Measurements from ENCODE around the gene MTA1.

MTA1 gene

DNA sequence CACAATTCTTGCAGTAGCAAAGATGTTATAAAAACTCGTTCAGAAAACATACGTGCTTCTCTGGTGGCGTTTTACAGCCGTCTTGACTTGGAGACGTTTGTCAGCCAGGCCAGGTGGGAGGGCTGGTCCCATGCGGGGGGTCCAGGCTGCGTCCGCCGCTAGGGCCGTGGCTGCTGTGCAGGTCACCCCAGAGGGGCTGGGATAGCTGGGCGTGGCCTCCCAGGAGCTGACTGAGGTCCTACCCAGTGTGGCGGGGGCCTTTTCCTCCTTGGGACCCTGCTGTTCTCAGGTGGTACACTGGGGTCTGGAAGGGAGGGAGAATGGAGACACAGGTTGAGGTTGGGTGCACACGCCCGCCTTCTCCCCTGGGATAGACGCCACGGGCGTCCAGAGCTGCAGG is 25.2 kb downstream of the MTA1 start:
- TF ChIP-seq, protein P1, sequence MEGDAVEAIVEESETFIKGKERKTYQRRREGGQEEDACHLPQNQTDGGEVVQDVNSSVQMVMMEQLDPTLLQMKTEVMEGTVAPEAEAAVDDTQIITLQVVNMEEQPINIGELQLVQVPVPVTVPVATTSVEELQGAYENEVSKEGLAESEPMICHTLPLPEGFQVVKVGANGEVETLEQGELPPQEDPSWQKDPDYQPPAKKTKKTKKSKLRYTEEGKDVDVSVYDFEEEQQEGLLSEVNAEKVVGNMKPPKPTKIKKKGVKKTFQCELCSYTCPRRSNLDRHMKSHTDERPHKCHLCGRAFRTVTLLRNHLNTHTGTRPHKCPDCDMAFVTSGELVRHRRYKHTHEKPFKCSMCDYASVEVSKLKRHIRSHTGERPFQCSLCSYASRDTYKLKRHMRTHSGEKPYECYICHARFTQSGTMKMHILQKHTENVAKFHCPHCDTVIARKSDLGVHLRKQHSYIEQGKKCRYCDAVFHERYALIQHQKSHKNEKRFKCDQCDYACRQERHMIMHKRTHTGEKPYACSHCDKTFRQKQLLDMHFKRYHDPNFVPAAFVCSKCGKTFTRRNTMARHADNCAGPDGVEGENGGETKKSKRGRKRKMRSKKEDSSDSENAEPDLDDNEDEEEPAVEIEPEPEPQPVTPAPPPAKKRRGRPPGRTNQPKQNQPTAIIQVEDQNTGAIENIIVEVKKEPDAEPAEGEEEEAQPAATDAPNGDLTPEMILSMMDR (IDR thresholded peaks at IDR 0.05; ENCODE audit: low read length), result no peak
- TF ChIP-seq EZH2phosphoT487 (IDR thresholded peaks at IDR 0.05; ENCODE audit: low read length) (no peak), EZH2 (optimal IDR thresholded peaks at IDR 0.05; ENCODE audit: low read depth, low read length) (no peak)
- Histone ChIP-seq H3K27ac (ENCODE audit: low read length) (no peak overlapping the region), H3K79me2 (ENCODE audit: low read length) (no peaks in the 10 kb centered on the region), H3K27me3 (replicated peaks; ENCODE audit: insufficient read depth, low read length) (no peaks in the 10 kb centered on the region), H3K4me3 (ENCODE audit: low read length) (no peak overlapping the region), H3K4me1 (ENCODE audit: low read length) (no peaks in the 10 kb centered on the region), H3K4me2 (ENCODE audit: low read depth, low read length) (no peak overlapping the region), H4K20me1 (ENCODE audit: insufficient read depth, low read length) (no peaks in the 10 kb centered on the region), H3K9ac (ENCODE audit: low read length) (no peak overlapping the region), H3K9me3 (replicated peaks; ENCODE audit: insufficient read depth, low read length) (no peaks in the 10 kb centered on the region), H3K36me3 (replicated peaks; ENCODE audit: insufficient read depth, low read length) (no peaks in the 10 kb centered on the region), H2AFZ (ENCODE audit: low read length) (no peak overlapping the region), H3F3A (ENCODE audit: insufficient read depth, low read length) (no peaks in the 10 kb centered on the region), H3K9me2 (replicated peaks; ENCODE audit: insufficient read depth, low read length) (no peaks in the 10 kb centered on the region)
- no peak for DNase-seq

DNA sequence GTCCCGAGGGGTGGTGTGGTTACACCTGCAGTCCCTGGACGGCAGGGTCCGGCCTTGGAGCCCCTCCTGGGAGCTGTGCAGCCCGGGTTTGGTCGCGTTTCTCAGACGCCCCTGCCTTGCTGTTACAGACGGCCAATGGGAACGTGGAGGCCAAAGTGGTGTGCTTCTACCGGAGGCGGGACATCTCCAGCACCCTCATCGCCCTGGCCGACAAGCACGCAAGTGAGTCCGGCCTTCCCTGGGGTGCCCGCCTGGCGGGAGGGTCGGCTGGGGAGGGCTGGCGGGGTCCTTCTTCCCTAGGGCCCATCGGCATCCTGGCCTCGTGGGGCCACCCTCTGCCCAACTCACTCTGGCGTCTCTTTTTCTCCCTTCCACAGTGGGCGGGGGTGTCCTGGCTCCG is 25.7 kb downstream of the MTA1 start:
- no peak for DNase-seq
- Histone ChIP-seq H2AFZ (ENCODE audit: low read length) (no peak overlapping the region), H4K20me1 (ENCODE audit: insufficient read depth, low read length) (no peaks in the 10 kb centered on the region), H3K9me2 (replicated peaks; ENCODE audit: insufficient read depth, low read length) (no peaks in the 10 kb centered on the region), H3K27ac (ENCODE audit: low read length) (no peak overlapping the region), H3K27me3 (replicated peaks; ENCODE audit: insufficient read depth, low read length) (no peaks in the 10 kb centered on the region), H3K4me2 (ENCODE audit: low read depth, low read length) (no peak overlapping the region), H3F3A (ENCODE audit: insufficient read depth, low read length) (no peaks in the 10 kb centered on the region), H3K9ac (ENCODE audit: low read length) (no peak overlapping the region), H3K36me3 (replicated peaks; ENCODE audit: insufficient read depth, low read length) (no peaks in the 10 kb centered on the region), H3K79me2 (ENCODE audit: low read length) (no peaks in the 10 kb centered on the region), H3K4me3 (ENCODE audit: low read length) (no peak overlapping the region), H3K4me1 (ENCODE audit: low read length) (no peaks in the 10 kb centered on the region), H3K9me3 (replicated peaks; ENCODE audit: insufficient read depth, low read length) (no peaks in the 10 kb centered on the region)
- TF ChIP-seq, protein P1 (IDR thresholded peaks at IDR 0.05; ENCODE audit: low read length), result no peak
- TF ChIP-seq EZH2 (optimal IDR thresholded peaks at IDR 0.05; ENCODE audit: low read depth, low read length), result no peak
- no peak for TF ChIP-seq EZH2phosphoT487 (IDR thresholded peaks at IDR 0.05; ENCODE audit: low read length)

DNA sequence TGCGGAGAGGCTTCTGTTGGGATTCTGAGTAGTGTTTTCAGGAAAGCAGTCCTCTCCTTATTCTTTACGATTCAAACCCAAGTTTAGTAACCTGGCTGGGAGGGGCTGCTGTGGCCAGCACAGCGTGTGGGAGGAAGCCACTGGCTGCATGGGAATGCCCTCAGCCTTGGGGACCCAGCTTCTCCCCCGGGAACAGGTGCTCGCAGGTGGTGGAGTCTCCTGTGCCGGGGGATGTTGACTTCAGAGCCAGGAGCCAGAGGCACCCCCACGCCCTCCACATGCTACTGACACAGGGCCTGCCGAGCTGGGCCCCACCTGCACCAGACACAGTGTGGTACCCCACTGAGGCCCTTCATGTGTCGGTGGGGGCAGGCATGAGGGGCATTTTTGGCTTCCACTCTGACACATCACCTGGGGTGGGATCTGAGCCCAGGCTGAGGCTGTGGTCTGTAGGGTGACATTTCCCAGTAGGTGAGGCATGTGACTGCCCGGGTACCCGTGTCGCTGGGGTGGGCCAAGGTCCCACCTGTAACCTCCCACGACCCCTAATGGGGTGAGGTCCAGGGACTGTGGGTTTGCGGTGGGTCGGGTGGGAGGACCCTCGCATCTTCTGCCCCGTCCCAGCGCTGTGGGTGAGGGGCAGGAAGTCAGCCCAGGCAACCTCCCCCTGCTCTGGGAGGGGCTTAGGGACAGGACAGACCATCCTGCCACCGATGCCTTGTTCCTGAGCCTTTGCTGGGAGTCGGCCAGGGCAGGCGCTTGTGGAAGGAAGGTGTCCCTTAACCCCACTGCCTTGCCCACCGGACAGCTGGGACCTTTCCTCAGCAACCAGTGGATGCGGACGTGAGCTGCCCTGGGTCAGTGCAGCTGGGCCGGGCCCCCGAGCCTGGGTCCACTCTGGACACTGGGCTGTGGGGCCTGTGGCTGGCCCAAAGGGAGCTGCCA is 26.5 kb downstream of the MTA1 start:
- Histone ChIP-seq H3K27ac (ENCODE audit: low read length) (no peak overlapping the region), H2AFZ (ENCODE audit: low read length) (no peak overlapping the region), H4K20me1 (ENCODE audit: insufficient read depth, low read length) (no peaks in the 10 kb centered on the region), H3K27me3 (replicated peaks; ENCODE audit: insufficient read depth, low read length) (no peaks in the 10 kb centered on the region), H3K4me3 (ENCODE audit: low read length) (no peak overlapping the region), H3K9me2 (replicated peaks; ENCODE audit: insufficient read depth, low read length) (no peaks in the 10 kb centered on the region), H3K4me2 (ENCODE audit: low read depth, low read length) (no peak overlapping the region), H3K4me1 (ENCODE audit: low read length) (no peaks in the 10 kb centered on the region), H3K79me2 (ENCODE audit: low read length) (no peaks in the 10 kb centered on the region), H3K9ac (ENCODE audit: low read length) (no peak overlapping the region), H3K36me3 (replicated peaks; ENCODE audit: insufficient read depth, low read length) (no peaks in the 10 kb centered on the region), H3K9me3 (replicated peaks; ENCODE audit: insufficient read depth, low read length) (no peaks in the 10 kb centered on the region), H3F3A (ENCODE audit: insufficient read depth, low read length) (no peaks in the 10 kb centered on the region)
- no peak for DNase-seq
- TF ChIP-seq, protein P1 (IDR thresholded peaks at IDR 0.05; ENCODE audit: low read length), result no peak
- TF ChIP-seq EZH2phosphoT487 (IDR thresholded peaks at IDR 0.05; ENCODE audit: low read length), result no peak
- TF ChIP-seq EZH2 (optimal IDR thresholded peaks at IDR 0.05; ENCODE audit: low read depth, low read length), result no peak

All from MM.1S (cell line).